ENCODE results near the gene SUV39H1. TPM values are rescaled to one million over a fixed set of nuclear protein-coding genes. Genes with fewer than 3 reads are reported as not detected.

SUV39H1 gene
- polyA plus RNA-seq, 6 donors from 2014 or later, result 6.6 to 13.3 (median 10.1) TPM

DNA sequence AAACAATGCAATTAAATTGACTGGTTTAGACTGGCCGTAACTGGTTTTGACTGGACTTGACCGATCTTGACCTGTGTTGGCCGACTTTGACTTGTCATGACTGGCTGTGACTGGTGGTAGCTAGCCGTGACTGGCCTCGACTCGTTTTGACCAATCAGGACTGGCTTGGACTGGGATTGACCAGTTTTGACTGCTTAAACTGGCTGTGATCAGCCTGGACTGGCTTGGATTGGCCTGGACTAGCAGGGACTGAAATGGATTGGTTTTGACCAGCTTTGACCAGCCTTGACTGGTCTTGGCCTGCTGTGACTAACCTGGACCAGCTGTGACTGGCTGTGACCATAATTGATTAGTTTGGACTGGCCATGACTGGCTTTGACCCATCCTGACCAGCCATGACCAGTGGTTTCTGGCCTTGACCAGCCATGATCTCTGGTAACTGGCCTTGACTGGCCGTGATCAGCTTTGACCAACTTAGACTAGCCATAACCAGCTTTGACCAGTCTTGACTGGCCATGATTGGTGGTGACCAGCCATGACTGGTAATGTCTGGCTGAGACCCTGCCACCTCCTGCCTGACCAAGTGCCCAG lies 13.1 kb downstream of the SUV39H1 start:
- no peak for ATAC-seq (ENCODE audit: low read depth in 2 of 2)
- peaks cover 0 to 21% (median 17%) of the 10 kb centered on the region in 3 donors for H3K4me1 Mint-ChIP-seq
- no peak overlapping the region for H3K27ac Mint-ChIP-seq
- H3K9me3 Mint-ChIP-seq, result peaks cover 0 to 3% (median 0%) of the 10 kb centered on the region in 7 donors
- no peaks in the 10 kb centered on the region for H3K27me3 Mint-ChIP-seq
- DNase-seq, result no peak
- H3K4me3 Mint-ChIP-seq, result no peak overlapping the region
- no peaks in the 10 kb centered on the region for H3K36me3 Mint-ChIP-seq

DNA sequence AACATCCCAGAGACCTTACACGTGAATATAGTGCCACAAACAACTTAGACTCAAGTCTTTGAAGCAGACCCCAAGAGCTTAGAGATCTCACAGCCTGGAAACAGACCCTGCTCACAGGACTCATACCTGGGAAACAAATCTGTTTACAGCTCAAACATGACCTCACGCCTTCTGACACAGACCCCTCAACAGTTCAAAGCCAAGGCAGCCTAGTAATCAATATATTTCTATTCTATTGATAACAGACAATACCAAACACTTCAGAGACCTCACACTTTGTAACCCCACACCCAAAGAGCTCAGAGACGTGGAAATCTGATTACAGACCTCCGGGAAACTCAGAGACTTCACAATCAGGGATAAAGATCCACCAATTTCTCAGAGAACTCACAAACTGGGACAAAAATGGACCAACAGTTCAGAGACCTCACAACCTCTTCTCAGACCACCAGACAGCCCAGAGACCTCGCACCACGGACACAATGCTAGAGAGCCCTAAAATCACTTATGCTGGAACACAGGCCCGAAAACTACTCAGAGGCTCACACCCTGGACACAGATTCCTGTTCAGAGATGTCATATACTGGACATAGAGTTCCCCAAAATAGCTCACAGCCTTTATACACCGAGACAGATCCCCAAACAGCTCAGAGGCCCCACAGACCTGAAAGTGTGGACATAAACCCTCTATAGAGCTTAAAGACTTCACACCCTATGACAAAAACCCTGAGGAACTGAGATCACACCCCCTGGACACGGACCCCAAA lies 14.8 kb downstream of the SUV39H1 start:
- DNase-seq (no peak), ATAC-seq (ENCODE audit: low read depth in 2 of 2) (no peak)
- Mint-ChIP-seq H3K4me3 (peak overlapping the region in 1 of 8 donors; percentile 43), H3K27me3 (no peaks in the 10 kb centered on the region), H3K27ac (peak overlapping the region in 2 of 6 donors; percentile 30 to 34), H3K36me3 (no peaks in the 10 kb centered on the region), H3K9me3 (peaks cover 0 to 3% (median 0%) of the 10 kb centered on the region in 7 donors), H3K4me1 (peaks cover 0 to 25% (median 15%) of the 10 kb centered on the region in 3 donors)

DNA sequence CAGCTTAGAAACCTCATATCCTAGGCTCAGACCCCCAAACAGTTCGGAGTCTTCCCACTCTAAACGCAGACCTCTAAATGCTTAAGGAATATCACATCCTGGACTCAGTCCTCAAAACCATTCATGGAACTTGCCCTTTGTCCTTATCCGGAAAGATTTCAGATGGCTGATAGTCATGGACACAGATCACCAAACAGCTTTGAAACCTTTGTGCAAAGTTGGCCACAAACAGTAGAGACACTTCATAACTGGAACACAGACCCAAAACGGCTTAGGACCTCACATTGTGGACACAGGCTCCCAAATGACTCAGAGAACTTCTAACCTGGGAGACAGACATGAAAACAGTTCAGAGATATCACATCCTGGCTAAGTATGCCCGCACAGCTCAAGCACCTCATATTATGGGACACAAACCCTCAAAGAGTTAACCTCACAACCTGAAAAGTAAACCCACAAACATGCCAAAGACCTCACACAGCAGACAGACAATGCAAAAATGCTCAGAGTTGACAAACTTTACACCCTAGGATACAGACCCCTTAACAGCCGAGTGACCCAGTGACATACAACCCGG lies 15.5 kb downstream of the SUV39H1 start:
- Mint-ChIP-seq H3K4me3 (no peak overlapping the region), H3K27me3 (no peaks in the 10 kb centered on the region)

DNA sequence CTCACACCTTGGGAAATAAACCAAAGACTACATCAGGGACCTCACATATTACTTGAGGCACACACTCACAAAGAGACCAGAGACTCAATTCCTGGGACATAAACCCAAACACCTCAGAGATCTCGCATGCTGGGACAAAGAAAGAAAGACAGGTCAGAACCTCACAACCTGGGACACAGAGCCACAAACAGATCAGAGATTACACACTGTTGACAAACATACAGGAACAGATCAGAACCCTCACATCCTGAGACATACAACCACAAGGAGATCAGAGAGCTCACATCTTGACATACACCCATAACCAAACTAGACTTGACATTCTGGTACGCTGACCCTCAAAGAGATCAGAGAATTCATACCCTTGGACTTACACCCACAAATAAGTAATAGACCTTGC lies 17.3 kb downstream of the SUV39H1 start:
- peak overlapping the region in 1 of 6 donors; percentile 7 for H3K27ac Mint-ChIP-seq
- DNase-seq (no peak), ATAC-seq (ENCODE audit: low read depth in 2 of 2) (no peak)
- no peaks in the 10 kb centered on the region for H3K36me3 Mint-ChIP-seq
- peaks cover 0 to 14% (median 2%) of the 10 kb centered on the region in 3 donors for H3K4me1 Mint-ChIP-seq
- H3K9me3 Mint-ChIP-seq, result peaks cover 0 to 3% (median 0%) of the 10 kb centered on the region in 7 donors
- H3K4me3 Mint-ChIP-seq, result no peak overlapping the region
- peaks cover 0 to 6% (median 0%) of the 10 kb centered on the region in 3 donors for H3K27me3 Mint-ChIP-seq

More for the DNA sequence above, 15.5 kb downstream of the SUV39H1 start:
- peaks cover 0 to 25% (median 15%) of the 10 kb centered on the region in 3 donors for H3K4me1 Mint-ChIP-seq
- H3K9me3 Mint-ChIP-seq, result peaks cover 0 to 3% (median 0%) of the 10 kb centered on the region in 7 donors
- no peak for ATAC-seq (ENCODE audit: low read depth in 2 of 2)
- no peak for DNase-seq
- peak overlapping the region in 1 of 6 donors; percentile 34 for H3K27ac Mint-ChIP-seq
- no peaks in the 10 kb centered on the region for H3K36me3 Mint-ChIP-seq

DNA sequence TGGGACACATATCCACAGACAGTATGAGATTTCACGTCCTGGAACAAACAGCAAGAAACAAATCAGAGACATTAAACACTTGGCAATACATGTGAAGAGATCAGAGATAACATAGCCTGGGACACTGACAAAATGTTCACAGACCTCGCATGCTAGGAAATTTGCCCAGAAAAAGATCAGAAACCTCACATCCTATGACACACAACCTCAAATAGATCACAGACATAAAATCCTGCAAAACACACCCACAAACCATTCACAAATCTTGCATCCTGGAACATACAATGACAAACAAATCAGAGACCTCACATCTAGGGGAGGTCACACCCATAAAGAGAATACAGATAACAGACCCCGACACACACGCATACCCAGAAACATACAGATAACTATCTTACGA lies 18.0 kb downstream of the SUV39H1 start:
- Mint-ChIP-seq H3K4me1 (peaks cover 0 to 13% (median 0%) of the 10 kb centered on the region in 3 donors), H3K36me3 (no peaks in the 10 kb centered on the region), H3K27ac (peak overlapping the region in 2 of 6 donors; percentile 37 to 85), H3K4me3 (no peak overlapping the region), H3K27me3 (peaks cover 0 to 6% (median 0%) of the 10 kb centered on the region in 3 donors), H3K9me3 (peaks cover 0 to 3% (median 0%) of the 10 kb centered on the region in 7 donors)
- DNase-seq (no peak), ATAC-seq (ENCODE audit: low read depth in 2 of 2) (no peak)

DNA sequence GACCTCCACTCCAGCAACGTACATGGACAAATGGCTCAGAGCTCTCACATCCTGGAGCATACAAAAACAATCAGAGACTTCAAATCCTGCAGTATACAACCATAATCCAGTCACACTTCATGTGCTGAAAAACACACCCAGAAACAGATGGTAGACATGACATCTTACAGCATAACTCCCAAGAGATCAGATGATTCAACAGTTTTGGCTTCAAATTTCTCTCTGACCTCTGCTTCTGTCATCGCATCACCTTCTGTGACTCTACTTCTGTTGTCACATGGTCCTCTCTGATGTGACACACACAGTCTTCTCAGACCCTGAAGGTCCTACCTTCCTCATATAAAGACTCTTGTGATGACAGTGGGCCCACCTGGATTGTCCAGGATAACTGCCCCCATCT lies 18.5 kb downstream of the SUV39H1 start:
- DNase-seq (no peak), ATAC-seq (ENCODE audit: low read depth in 2 of 2) (no peak)
- H3K27me3 Mint-ChIP-seq, result peaks cover 0 to 6% (median 0%) of the 10 kb centered on the region in 3 donors
- H3K9me3 Mint-ChIP-seq, result peaks cover 0 to 3% (median 0%) of the 10 kb centered on the region in 7 donors
- peaks cover 0 to 13% (median 0%) of the 10 kb centered on the region in 3 donors for H3K4me1 Mint-ChIP-seq
- H3K27ac Mint-ChIP-seq, result no peak overlapping the region
- H3K4me3 Mint-ChIP-seq, result no peak overlapping the region
- H3K36me3 Mint-ChIP-seq, result no peaks in the 10 kb centered on the region

DNA sequence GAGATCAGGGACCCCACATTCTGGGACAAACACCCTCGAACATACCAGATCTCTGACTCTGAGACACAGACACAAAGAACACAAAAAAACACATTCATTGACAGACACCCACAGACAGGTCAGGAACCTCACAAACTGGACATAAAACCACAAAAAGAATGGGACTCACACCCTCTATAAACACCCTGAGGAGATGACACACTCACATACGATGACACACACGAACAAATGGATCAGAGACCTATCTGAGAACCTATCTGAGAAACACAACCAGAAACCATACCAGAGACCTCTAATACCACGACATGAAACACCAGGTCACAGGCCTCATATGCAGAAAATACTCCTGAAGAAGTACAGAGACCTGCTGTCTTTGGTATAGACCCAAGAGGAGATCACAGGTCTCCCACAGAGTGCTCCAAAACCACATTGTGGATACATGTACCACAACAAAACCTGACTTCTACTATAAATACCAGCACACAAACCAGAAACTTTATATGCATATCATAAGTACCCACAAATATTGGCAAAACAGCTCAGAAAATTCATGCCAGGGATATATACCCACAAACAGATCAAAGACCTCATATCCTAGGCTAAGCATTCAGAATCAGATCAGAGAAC lies 19.5 kb downstream of the SUV39H1 start:
- ATAC-seq (ENCODE audit: low read depth in 2 of 2) (no peak), DNase-seq (no peak)
- H3K36me3 Mint-ChIP-seq, result no peaks in the 10 kb centered on the region
- peaks cover 0 to 13% (median 0%) of the 10 kb centered on the region in 3 donors for H3K4me1 Mint-ChIP-seq
- H3K9me3 Mint-ChIP-seq, result peaks cover 0 to 2% (median 0%) of the 10 kb centered on the region in 7 donors
- peak overlapping the region in 1 of 6 donors; percentile 81 for H3K27ac Mint-ChIP-seq
- H3K4me3 Mint-ChIP-seq, result no peak overlapping the region
- H3K27me3 Mint-ChIP-seq, result peaks cover 0 to 6% (median 0%) of the 10 kb centered on the region in 3 donors

DNA sequence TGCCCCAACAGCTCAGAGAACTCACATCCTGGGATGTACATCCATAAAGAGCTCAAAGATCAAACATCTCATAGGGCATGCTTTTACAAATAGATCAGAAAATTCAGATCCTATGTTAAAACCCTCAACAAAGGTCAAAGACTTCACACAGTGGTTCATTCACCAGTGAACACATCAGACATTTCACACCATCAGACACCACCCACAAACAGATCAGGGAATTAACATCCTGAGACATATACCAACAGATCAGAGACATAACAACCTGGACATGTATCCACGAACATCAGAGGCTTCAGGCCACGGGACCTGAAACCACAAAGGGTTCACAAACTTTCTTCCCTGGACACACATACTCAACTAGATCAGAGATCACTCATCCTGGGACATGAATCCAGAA lies 23.4 kb downstream of the SUV39H1 start:
- DNase-seq, result no peak
- Mint-ChIP-seq H3K27me3 (peaks cover 0 to 6% (median 0%) of the 10 kb centered on the region in 3 donors), H3K9me3 (peaks cover 0 to 2% (median 0%) of the 10 kb centered on the region in 7 donors), H3K27ac (no peak overlapping the region), H3K4me3 (no peak overlapping the region), H3K4me1 (peaks cover 0 to under 1% (median 0%) of the 10 kb centered on the region in 3 donors), H3K36me3 (no peaks in the 10 kb centered on the region)
- ATAC-seq (ENCODE audit: low read depth in 2 of 2), result no peak

DNA sequence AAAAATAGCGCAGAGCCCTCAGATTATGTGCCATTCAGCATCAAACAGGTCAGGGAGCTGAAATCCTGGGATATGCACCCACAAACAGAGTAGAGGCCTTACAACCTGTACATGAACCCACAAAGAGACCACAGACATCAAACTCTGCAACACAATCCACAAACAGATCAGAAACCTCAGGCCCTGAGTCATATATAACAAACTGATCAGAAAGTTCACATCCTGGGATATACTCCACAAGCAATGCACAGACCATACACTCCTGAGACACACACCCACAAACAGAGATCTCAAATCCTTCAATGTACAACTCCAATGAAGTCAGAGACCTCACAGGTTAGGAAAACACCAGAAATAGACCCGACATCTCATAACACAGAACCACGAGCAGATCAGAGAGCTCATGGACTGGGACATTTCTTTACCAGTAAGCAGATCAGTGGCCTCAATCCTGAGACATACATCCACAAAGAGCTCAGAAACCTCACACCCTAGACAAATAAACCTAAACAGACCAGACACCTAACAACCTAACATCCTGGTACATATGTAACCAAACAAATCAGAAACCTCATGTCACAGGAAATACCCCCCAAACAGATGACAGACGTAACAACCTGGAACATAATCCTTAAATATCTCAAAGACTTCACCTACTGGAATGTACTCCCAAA lies 24.2 kb downstream of the SUV39H1 start:
- H3K9me3 Mint-ChIP-seq, result peaks cover 0 to 2% (median 0%) of the 10 kb centered on the region in 7 donors
- no peaks in the 10 kb centered on the region for H3K36me3 Mint-ChIP-seq
- DNase-seq (no peak), ATAC-seq (ENCODE audit: low read depth in 2 of 2) (no peak)
- no peak overlapping the region for H3K27ac Mint-ChIP-seq
- H3K4me1 Mint-ChIP-seq, result no peaks in the 10 kb centered on the region
- H3K27me3 Mint-ChIP-seq, result peaks cover 0 to 6% (median 0%) of the 10 kb centered on the region in 3 donors
- no peak overlapping the region for H3K4me3 Mint-ChIP-seq

DNA sequence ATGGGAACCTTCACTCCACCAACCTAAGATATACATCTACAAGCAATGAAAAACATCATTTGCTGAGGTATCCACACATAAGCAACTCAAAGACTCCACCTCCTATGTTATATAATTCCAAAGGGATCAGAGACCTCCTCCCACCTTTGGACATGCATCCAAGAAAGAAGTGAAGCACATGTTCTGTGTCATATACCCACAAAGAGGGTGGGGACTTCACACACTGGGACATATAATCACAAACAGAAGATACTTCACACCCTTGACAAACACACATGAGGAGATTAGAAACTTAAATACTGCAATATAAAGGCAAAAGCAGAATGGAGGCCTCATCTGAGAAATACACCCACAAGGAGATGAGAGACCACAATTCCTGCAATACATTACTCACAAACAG lies 25.4 kb downstream of the SUV39H1 start:
- Mint-ChIP-seq H3K9me3 (peaks cover 0 to 2% (median 0%) of the 10 kb centered on the region in 7 donors), H3K27me3 (peaks cover 0 to 6% (median 0%) of the 10 kb centered on the region in 3 donors), H3K27ac (no peak overlapping the region)

DNA sequence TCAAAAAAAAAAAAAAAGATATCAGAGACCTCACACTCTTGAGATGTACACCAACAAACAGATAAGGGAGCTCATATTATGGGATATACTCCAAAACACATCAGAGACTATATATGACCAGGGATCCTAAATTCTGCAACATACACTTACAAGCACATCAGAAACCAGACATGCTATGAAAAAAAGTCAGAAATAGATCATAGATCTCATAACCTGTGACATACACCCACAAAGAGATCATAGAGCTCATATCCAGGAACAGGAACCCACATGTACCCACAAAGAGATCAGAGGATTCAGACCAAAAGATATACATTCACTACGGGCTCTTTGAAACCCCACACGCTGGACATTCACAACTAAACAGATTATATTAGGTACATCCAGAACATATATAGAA lies 30.1 kb downstream of the SUV39H1 start:
- no peak overlapping the region for H3K27ac Mint-ChIP-seq
- DNase-seq (no peak), ATAC-seq (ENCODE audit: low read depth in 2 of 2) (no peak)
- no peaks in the 10 kb centered on the region for H3K27me3 Mint-ChIP-seq
- H3K4me3 Mint-ChIP-seq, result no peak overlapping the region
- peaks cover 0 to 2% (median 0%) of the 10 kb centered on the region in 7 donors for H3K9me3 Mint-ChIP-seq
- peaks cover 0 to 9% (median 0%) of the 10 kb centered on the region in 3 donors for H3K4me1 Mint-ChIP-seq
- no peaks in the 10 kb centered on the region for H3K36me3 Mint-ChIP-seq

More for the DNA sequence above, 25.4 kb downstream of the SUV39H1 start:
- DNase-seq (no peak), ATAC-seq (ENCODE audit: low read depth in 2 of 2) (no peak)
- H3K36me3 Mint-ChIP-seq, result no peaks in the 10 kb centered on the region
- no peaks in the 10 kb centered on the region for H3K4me1 Mint-ChIP-seq
- H3K4me3 Mint-ChIP-seq, result no peak overlapping the region

DNA sequence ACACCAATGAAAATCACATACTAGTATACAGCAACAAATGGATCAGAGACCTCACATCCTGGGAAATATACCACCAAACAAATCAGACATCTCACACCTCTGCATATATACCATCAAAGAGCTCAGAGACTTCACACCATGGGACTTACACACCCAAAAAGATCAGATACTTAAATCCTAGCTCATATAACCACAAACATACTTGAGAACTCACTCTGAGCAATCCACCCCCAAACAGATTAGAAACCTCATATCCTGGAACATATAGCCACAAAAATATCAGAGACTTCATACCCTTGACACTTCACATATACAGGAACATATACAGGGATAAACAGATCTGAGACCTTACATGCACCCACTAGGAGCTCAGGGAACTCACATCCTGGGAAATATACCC lies 32.1 kb downstream of the SUV39H1 start:
- peaks cover 0 to 9% (median 0%) of the 10 kb centered on the region in 3 donors for H3K4me1 Mint-ChIP-seq
- peaks cover 0 to under 1% (median 0%) of the 10 kb centered on the region in 7 donors for H3K9me3 Mint-ChIP-seq
- H3K27ac Mint-ChIP-seq, result peak overlapping the region in 1 of 6 donors; percentile 0
- no peaks in the 10 kb centered on the region for H3K36me3 Mint-ChIP-seq
- ATAC-seq (ENCODE audit: low read depth in 2 of 2), result no peak
- H3K4me3 Mint-ChIP-seq, result no peak overlapping the region
- DNase-seq, result no peak
- H3K27me3 Mint-ChIP-seq, result no peaks in the 10 kb centered on the region
